ENCODE measurements around the gene JAK1.
A peak's percentile ranks its signal among the peaks of the same experiment; 100 is the strongest.

Gene JAK1

GRCh38 chr1:64906447-64906846 is 59.9 kb downstream of the JAK1 start:
- no peak for DNase-seq (ENCODE audit: low read depth)
- no peak overlapping the region for H3K4me3 ChIP-seq (replicated peaks; ENCODE audit: low read depth, low read length)
- TF ChIP-seq CTCF (IDR thresholded peaks at IDR 0.05; ENCODE audit: low read length, missing control alignments): no peak

GRCh38 chr1:64903593-64903992 is 62.8 kb downstream of the JAK1 start:
- no peak overlapping the region for H3K4me3 ChIP-seq (replicated peaks; ENCODE audit: low read depth, low read length)
- DNase-seq (ENCODE audit: low read depth): no peak
- no peak for TF ChIP-seq CTCF (IDR thresholded peaks at IDR 0.05; ENCODE audit: low read length, missing control alignments)

GRCh38 chr1:64901663-64902062 is 64.7 kb downstream of the JAK1 start:
- DNase-seq (ENCODE audit: low read depth): no peak
- TF ChIP-seq CTCF (IDR thresholded peaks at IDR 0.05; ENCODE audit: low read length, missing control alignments): no peak
- H3K4me3 ChIP-seq (replicated peaks; ENCODE audit: low read depth, low read length): no peak overlapping the region

GRCh38 chr1:64900916-64901315 is 65.4 kb downstream of the JAK1 start:
- DNase-seq (ENCODE audit: low read depth): no peak
- H3K4me3 ChIP-seq (replicated peaks; ENCODE audit: low read depth, low read length): no peak overlapping the region
- TF ChIP-seq CTCF (IDR thresholded peaks at IDR 0.05; ENCODE audit: low read length, missing control alignments): no peak

- no peak overlapping the region for H3K4me3 ChIP-seq (replicated peaks; ENCODE audit: low read depth, low read length)
- peak; percentile 89 for DNase-seq (ENCODE audit: low read depth)
- no peak for TF ChIP-seq CTCF (IDR thresholded peaks at IDR 0.05; ENCODE audit: low read length, missing control alignments)
These were observed 68.1 kb downstream of the JAK1 start for GRCh38 chr1:64898107-64898861.

- TF ChIP-seq CTCF (IDR thresholded peaks at IDR 0.05; ENCODE audit: low read length, missing control alignments): no peak
- H3K4me3 ChIP-seq (replicated peaks; ENCODE audit: low read depth, low read length): no peak overlapping the region
- no peak for DNase-seq (ENCODE audit: low read depth)
These were observed 69.8 kb downstream of the JAK1 start for GRCh38 chr1:64896551-64896950.

GRCh38 chr1:64895500-64895899 is 70.8 kb downstream of the JAK1 start:
- DNase-seq (ENCODE audit: low read depth): no peak
- H3K4me3 ChIP-seq (replicated peaks; ENCODE audit: low read depth, low read length): no peak overlapping the region
- TF ChIP-seq CTCF (IDR thresholded peaks at IDR 0.05; ENCODE audit: low read length, missing control alignments): no peak

All from fibroblast of pulmonary artery (primary cell).